C4-2B (cell line): ENCODE measurements around the gene OSTF1.

Experiments
- CTCF ChIP-seq: fragments of 450-650 bp; conservative IDR thresholded peaks from 2 replicates; pipeline ENCODE4 v1.5.1; 2017; ENCODE audit warnings: mild to moderate bottlenecking
- ZFX ChIP-seq: fragments of 450-650 bp; IDR thresholded peaks from 2 replicates; pipeline ENCODE4 v1.6.1; 2017

GRCh38 chr9:75101004-75101588 is 12.8 kb downstream of the OSTF1 start:
- no peak for TF ChIP-seq CTCF
- TF ChIP-seq ZFX = no peak
